ENCODE results near the gene LRRN1. TPM values are rescaled to one million over a fixed set of nuclear protein-coding genes. Genes with fewer than 3 reads are reported as not detected.

LRRN1 gene
- total and polyA plus RNA-seq, 2 donors (not counting 1 experiment from before 2014, with no cell fraction given) = 1.1 to 2.5 TPM

GRCh38 chr3:3800080-3800455, 837 bp downstream of the LRRN1 start:
- Histone ChIP-seq H3K36me3 (replicated peaks in 1 of 2; ENCODE audit: control extremely low read depth in 1 of 2, control insufficient read depth in 1 of 2, extremely low read depth in 1 of 2, insufficient read depth in 2 of 2, low read length in 1 of 2) (no peaks in the 10 kb centered on the region), H3K27me3 (replicated peaks in 1 of 4; ENCODE audit: control extremely low read depth in 1 of 4, control insufficient read depth in 3 of 4, insufficient read depth in 4 of 4, low read length in 3 of 4) (peaks cover 0 to 49% (median 15%) of the 10 kb centered on the region in 4 experiments), H2AFZ (ENCODE audit: insufficient read depth, low read depth, low read length, poor library complexity, severe bottlenecking) (peak overlapping the region; percentile 76), H3K79me2 (ENCODE audit: control insufficient read depth, insufficient read depth, low read length) (no peaks in the 10 kb centered on the region), H3K9ac (ENCODE audit: low read length) (peak overlapping the region; percentile 61), H3K27ac (ENCODE audit: low read length in 2 of 2) (no peak overlapping the region), H3K4me1 (ENCODE audit: control insufficient read depth in 2 of 2, insufficient read depth in 2 of 2, low read length in 2 of 2) (peaks cover 21 to 26% of the 10 kb centered on the region in 2 donors), H4K20me1 (ENCODE audit: control insufficient read depth, insufficient read depth, low read length, poor library complexity, severe bottlenecking) (no peaks in the 10 kb centered on the region), H3K4me3 (ENCODE audit: control extremely low read depth in 1 of 5, extremely low read depth in 1 of 5, insufficient read depth in 1 of 5, low read depth in 2 of 5, low read length in 4 of 5) (peak overlapping the region; percentile 42 to 64 (median 55)), H3K4me2 (replicated peaks; ENCODE audit: low read depth, low read length, poor library complexity, severe bottlenecking) (peak overlapping the region; percentile 88), H3K9me3 (ENCODE audit: control extremely low read depth in 1 of 3, control insufficient read depth in 2 of 3, insufficient read depth in 1 of 3, low read length in 2 of 3) (peaks cover 0 to 3% (median 0%) of the 10 kb centered on the region in 3 donors)
- no peak overlapping the region for H3K27ac Mint-ChIP-seq
- ATAC-seq (ENCODE audit: low read depth) (no peak), DNase-seq (peak; percentile 27)
- peaks cover 22% of the 10 kb centered on the region for H3K4me1 Mint-ChIP-seq
- intact Hi-C loops (cut with micrococcal nuclease) = no loop called here
- CTCF ChIA-PET = no interaction called here
- 0% methylated on average over 19 of the region's 19 CpGs for WGBS (ENCODE audit: insufficient coverage)
- H3K9me3 Mint-ChIP-seq (ENCODE audit: insufficient read depth) = peaks cover 3% of the 10 kb centered on the region
- no peak for TF ChIP-seq CTCF (IDR thresholded peaks at IDR 0.05)
- TF ChIP-seq EZH2 (IDR thresholded peaks at IDR 0.05; ENCODE audit: borderline replicate concordance, insufficient read depth, low read depth, low read length, poor library complexity, severe bottlenecking) = no peak
- POLR2A ChIA-PET = no interaction called here
- peaks cover 52% of the 10 kb centered on the region for H3K27me3 Mint-ChIP-seq
- peak overlapping the region; percentile 89 for H3K4me3 Mint-ChIP-seq

DNA sequence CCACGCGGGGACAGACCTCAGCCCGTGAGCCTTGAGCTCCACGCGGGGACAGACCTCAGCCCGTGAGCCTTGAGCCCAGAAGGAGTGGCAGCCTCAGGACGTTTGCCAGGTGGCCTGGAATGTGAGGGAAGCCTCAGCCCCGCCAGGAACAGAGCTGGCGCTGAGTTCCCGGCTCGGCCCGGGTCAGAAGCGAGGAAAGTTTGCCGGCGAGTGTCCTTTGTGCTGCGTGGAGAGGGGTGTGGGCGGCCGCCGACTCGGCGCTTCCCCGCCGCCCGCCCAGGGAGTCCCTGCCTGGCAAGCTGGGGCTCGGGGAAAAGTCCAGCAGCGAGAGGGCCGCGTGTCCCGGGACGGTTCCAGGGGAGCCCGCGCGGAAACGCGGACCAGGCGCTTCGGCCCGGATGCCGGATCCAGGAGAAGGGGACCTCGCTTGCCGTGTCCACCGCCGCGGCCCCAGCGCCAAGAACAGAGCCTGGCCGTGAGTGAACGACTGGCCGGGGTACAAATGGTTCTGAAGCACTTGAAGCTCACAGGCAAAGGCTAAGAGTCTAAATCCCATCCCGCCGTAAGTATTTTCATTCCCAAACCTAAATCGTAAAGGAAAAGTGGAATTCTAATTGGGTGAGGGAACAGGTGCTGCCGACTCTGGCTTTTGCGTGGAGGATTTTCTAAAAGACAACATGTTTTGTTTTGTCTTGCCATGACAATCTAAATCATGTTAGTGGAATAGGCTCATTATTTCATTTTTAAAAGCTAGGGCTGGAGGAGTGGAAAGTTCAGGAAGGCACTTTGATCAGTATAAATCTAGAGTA, 1.7 kb downstream of the LRRN1 start:
- Histone ChIP-seq H3K36me3 (replicated peaks in 1 of 2; ENCODE audit: control extremely low read depth in 1 of 2, control insufficient read depth in 1 of 2, extremely low read depth in 1 of 2, insufficient read depth in 2 of 2, low read length in 1 of 2) (no peaks in the 10 kb centered on the region), H3K27me3 (replicated peaks in 1 of 4; ENCODE audit: control extremely low read depth in 1 of 4, control insufficient read depth in 3 of 4, insufficient read depth in 4 of 4, low read length in 3 of 4) (peaks cover 0 to 49% (median 15%) of the 10 kb centered on the region in 4 experiments), H3K9me3 (ENCODE audit: control extremely low read depth in 1 of 3, control insufficient read depth in 2 of 3, insufficient read depth in 1 of 3, low read length in 2 of 3) (peaks cover 0 to 3% (median 0%) of the 10 kb centered on the region in 3 donors), H4K20me1 (ENCODE audit: control insufficient read depth, insufficient read depth, low read length, poor library complexity, severe bottlenecking) (no peaks in the 10 kb centered on the region), H3K27ac (ENCODE audit: low read length in 2 of 2) (no peak overlapping the region), H3K79me2 (ENCODE audit: control insufficient read depth, insufficient read depth, low read length) (no peaks in the 10 kb centered on the region), H3K9ac (ENCODE audit: low read length) (peak overlapping the region; percentile 61), H3K4me1 (ENCODE audit: control insufficient read depth in 2 of 2, insufficient read depth in 2 of 2, low read length in 2 of 2) (peaks cover 21 to 26% of the 10 kb centered on the region in 2 donors), H3K4me2 (replicated peaks; ENCODE audit: low read depth, low read length, poor library complexity, severe bottlenecking) (peak overlapping the region; percentile 88), H3K4me3 (ENCODE audit: control extremely low read depth in 1 of 5, extremely low read depth in 1 of 5, insufficient read depth in 1 of 5, low read depth in 2 of 5, low read length in 4 of 5) (peak overlapping the region in 4 of 5 experiments; percentile 11 to 60 (median 34)), H2AFZ (ENCODE audit: insufficient read depth, low read depth, low read length, poor library complexity, severe bottlenecking) (peak overlapping the region; percentile 76)
- DNase-seq = peak; percentile 21
- Mint-ChIP-seq H3K27me3 (peaks cover 54% of the 10 kb centered on the region), H3K27ac (no peak overlapping the region), H3K4me1 (peaks cover 22% of the 10 kb centered on the region), H3K9me3 (ENCODE audit: insufficient read depth) (no peaks in the 10 kb centered on the region), H3K4me3 (peak overlapping the region; percentile 73)
- ChIA-PET POLR2A (no interaction called here), CTCF (no interaction called here)
- ATAC-seq (ENCODE audit: low read depth) = no peak
- intact Hi-C loops (cut with micrococcal nuclease) = no loop called here
- TF ChIP-seq CTCF (IDR thresholded peaks at IDR 0.05) = no peak
- no peak for TF ChIP-seq EZH2 (IDR thresholded peaks at IDR 0.05; ENCODE audit: borderline replicate concordance, insufficient read depth, low read depth, low read length, poor library complexity, severe bottlenecking)
- WGBS (ENCODE audit: insufficient coverage) = 12% methylated on average over 46 of the region's 53 CpGs

Measured in B cell (primary cell).